HepG2 (cell line): ENCODE data around the gene ZBTB44. TPM values are rescaled to one million over a fixed set of nuclear protein-coding genes. Genes with fewer than 3 reads are reported as not detected.

Experiments used
- ATAC-seq: fragments of 200-7000 bp; cut with Tn5 transposase; 3 replicates; pipeline ENCODE4 v1.9.1; 2020; ENCODE audit warnings: mild to moderate bottlenecking, moderate library complexity
- BruUV-seq: library from RNA; stranded (reverse); fragments of 400-500 nt; replicated peaks from 2 replicates; lab custom pipeline; 2021; lab: Mats Ljungman, UMichigan
- CTCF ChIA-PET: fragments of 300-600 bp; formaldehyde crosslinking; extraction: SDS; loops from one replicate; lab custom pipeline; 2021; ENCODE audit warnings: low total read pairs, inconsistent platforms, low intra/inter-chr PET ratio; lab: Yijun Ruan, JAX
- POLR2A ChIA-PET: fragments of 350-600 bp; sonication (Branson Sonifier 250); formaldehyde crosslinking; loops from one replicate; lab custom pipeline; 2020; ENCODE audit warnings: antibody characterized with exemption, inconsistent platforms; lab: Yijun Ruan, JAX
- DNase-seq: peaks from one replicate; pipeline ENCODE4 v3.0.0-alpha.2; 2015; ENCODE audit warnings: low spot score
- FAIRE-seq: peaks from 3 replicates; lab custom pipeline; 2011; peaks lifted over from hg19 to GRCh38; lab: Jason Lieb, UNC
- H2AFZ ChIP-seq: one replicate; pipeline ENCODE4 v1.6.1; 2011; ENCODE audit warnings: low read length, inconsistent platforms
- H3K27ac ChIP-seq: fragments of 300-600 bp; 3 replicates; pipeline ENCODE4 v1.8.0; 2011; ENCODE audit warnings: mixed run types, mild to moderate bottlenecking, mixed read lengths, low read length, inconsistent platforms; ENCODE audit not compliant: insufficient read depth; ENCODE audit errors: extremely low read length
- H3K27me3 ChIP-seq, 2 experiments: fragments of 200-600 bp in 1 of 2; 2 replicates in 1 of 2; 3 replicates in 1 of 2; pipeline versions ENCODE4 v1.6.0 to v1.8.0; 2011; ENCODE audit warnings: low read length in 2 of 2, mild to moderate bottlenecking in 2 of 2, moderate library complexity in 2 of 2, inconsistent platforms in 1 of 2; ENCODE audit not compliant: insufficient read depth in 2 of 2, control insufficient read depth in 1 of 2
- H3K36me3 ChIP-seq, 2 experiments: fragments of 200-600 bp in 1 of 2; replicated peaks in 1 of 2; 2 replicates in 1 of 2; 3 replicates in 1 of 2; pipeline versions ENCODE4 v1.5.1 to v1.8.0; 2011; ENCODE audit warnings: low read length in 2 of 2, inconsistent platforms in 1 of 2; ENCODE audit not compliant: insufficient read depth in 2 of 2, control insufficient read depth in 1 of 2
- H3K4me1 ChIP-seq: 2 replicates; pipeline ENCODE4 v1.5.1; 2012; ENCODE audit warnings: low read length, inconsistent platforms; ENCODE audit not compliant: insufficient read depth
- H3K4me2 ChIP-seq: 2 replicates; pipeline ENCODE4 v1.6.0; 2011; ENCODE audit warnings: low read depth, low read length, inconsistent platforms
- H3K4me3 ChIP-seq, 3 experiments: fragments of 200-600 bp in 1 of 3; sonication (generic), shearing (Covaris generic) in 1 of 3; replicated peaks in 1 of 3; 2 replicates each; pipeline ENCODE4 v1.5.1; 2011 to 2016; ENCODE audit warnings: low read length in 3 of 3, inconsistent platforms in 2 of 3, low read depth in 2 of 3, mild to moderate bottlenecking in 2 of 3, control low read depth in 1 of 3, mixed read lengths in 1 of 3; ENCODE audit not compliant: insufficient read depth in 1 of 3
- H3K79me2 ChIP-seq: one replicate; pipeline ENCODE4 v1.6.1; 2011; ENCODE audit warnings: low read length, inconsistent platforms; ENCODE audit not compliant: insufficient read depth
- H3K9ac ChIP-seq: 2 replicates; pipeline ENCODE4 v1.6.0; 2011; ENCODE audit warnings: mild to moderate bottlenecking, low read depth, low read length, inconsistent platforms; ENCODE audit not compliant: insufficient read depth
- H3K9me3 ChIP-seq: 2 replicates; pipeline ENCODE4 v1.5.1; 2012; ENCODE audit warnings: mild to moderate bottlenecking, low read length
- H4K20me1 ChIP-seq: 2 replicates; pipeline ENCODE4 v1.6.0; 2011; ENCODE audit warnings: inconsistent platforms, mild to moderate bottlenecking, low read length, moderate library complexity; ENCODE audit not compliant: insufficient read depth
- ATF7 ChIP-seq, 2 experiments: fragments of 450-650 bp in 1 of 2; sonication (generic) in 1 of 2; formaldehyde crosslinking in 1 of 2; IDR thresholded peaks; 2 replicates each; pipeline versions ENCODE4 v1.4.0 to v1.6.1; 2016 to 2020; ENCODE audit warnings: antibody characterized with exemption in 1 of 2, mild to moderate bottlenecking in 1 of 2, missing genetic modification reagents in 1 of 2
- MBD4 ChIP-seq: IDR thresholded peaks from 2 replicates; pipeline ENCODE4 v1.6.1; 2012; ENCODE audit warnings: low read length, inconsistent platforms, borderline replicate concordance
- RAD21 ChIP-seq: fragments of 450-650 bp; formaldehyde crosslinking; IDR thresholded peaks from 2 replicates; pipeline ENCODE4 v1.5.0; 2020; ENCODE audit warnings: mild to moderate bottlenecking
- SP140L ChIP-seq: sonication (generic); formaldehyde crosslinking; IDR thresholded peaks from 2 replicates; pipeline ENCODE4 v1.4.0; 2020; ENCODE audit warnings: missing genetic modification reagents, borderline replicate concordance
- ZNF546 ChIP-seq: sonication (generic); formaldehyde crosslinking; conservative IDR thresholded peaks from 2 replicates; pipeline ENCODE4 v1.8.1; 2023; ENCODE audit warnings: mild to moderate bottlenecking, missing genetic modification reagents
- WGBS: methylation state at CpG from one replicate; pipeline ENCODE4 v1.1.6; 2017; ENCODE audit warnings: low lambda C conversion rate; 5-methylcytosine and 5-hydroxymethylcytosine counted together
- in situ Hi-C: cut with HindIII; loops from 2 replicates; pipeline ENCODE4 v1.10.0; 2017; ENCODE audit warnings: low pct_unique_long_range_greater_than_20kb; ENCODE audit not compliant: extremely low pct_ligation_motif_present
- intact Hi-C: fragments of 100-400 bp; cut with micrococcal nuclease; formaldehyde crosslinking; loops from one replicate; pipeline ENCODE4 v1.10.0; 2022; ENCODE audit not compliant: unreplicated experiment
- polyA plus RNA-seq, 8 experiments: library from polyadenylated mRNA; depleted of rRNA in 3 of 8; stranded (reverse) in 7 of 8; unstranded in 1 of 8; fragments of >200 nt; fragmentation: Illumina TruSeq in 4 of 8; extraction: Trizol in 4 of 8; gene quantifications; 2 replicates each; pipeline versions ENCODE4 v1.2.1 to v1.2.3, GENCODE V29; 2011 to 2016; ENCODE audit warnings: low read depth in 4 of 8, missing spikeins in 1 of 8, mixed read lengths in 1 of 8; ENCODE audit not compliant: insufficient read depth in 1 of 8
- total RNA-seq, 5 experiments: library from RNA; depleted of rRNA; stranded (reverse); fragments of >200 nt; fragmentation: Illumina TruSeq; extraction: Trizol; gene quantifications; 2 replicates each; pipeline ENCODE4 v1.2.3, GENCODE V29; 2016; ENCODE audit warnings: low read depth in 1 of 5
- TF ChIP-seq, protein P1 (sequence below): IDR thresholded peaks from 2 replicates; pipeline ENCODE4 v1.6.1; 2012; ENCODE audit warnings: low read depth, low read length, improper control_type of control experiment
- TF ChIP-seq, protein P2 (sequence below): sonication (generic); formaldehyde crosslinking; IDR thresholded peaks from 2 replicates; pipeline ENCODE4; 2020; ENCODE audit warnings: missing genetic modification reagents, mild to moderate bottlenecking, borderline replicate concordance
- TF ChIP-seq, protein P3 (sequence below): sonication (generic); formaldehyde crosslinking; IDR thresholded peaks from 2 replicates; pipeline ENCODE4 v1.5.0; 2020; ENCODE audit warnings: mild to moderate bottlenecking, missing genetic modification reagents

The ZBTB44 gene
- total and polyA plus RNA-seq, 2 of the 13 experiments (the other 11 are each of a cell fraction or from before 2014, with no cell fraction given), result 22.8 to 23.6 TPM

DNA sequence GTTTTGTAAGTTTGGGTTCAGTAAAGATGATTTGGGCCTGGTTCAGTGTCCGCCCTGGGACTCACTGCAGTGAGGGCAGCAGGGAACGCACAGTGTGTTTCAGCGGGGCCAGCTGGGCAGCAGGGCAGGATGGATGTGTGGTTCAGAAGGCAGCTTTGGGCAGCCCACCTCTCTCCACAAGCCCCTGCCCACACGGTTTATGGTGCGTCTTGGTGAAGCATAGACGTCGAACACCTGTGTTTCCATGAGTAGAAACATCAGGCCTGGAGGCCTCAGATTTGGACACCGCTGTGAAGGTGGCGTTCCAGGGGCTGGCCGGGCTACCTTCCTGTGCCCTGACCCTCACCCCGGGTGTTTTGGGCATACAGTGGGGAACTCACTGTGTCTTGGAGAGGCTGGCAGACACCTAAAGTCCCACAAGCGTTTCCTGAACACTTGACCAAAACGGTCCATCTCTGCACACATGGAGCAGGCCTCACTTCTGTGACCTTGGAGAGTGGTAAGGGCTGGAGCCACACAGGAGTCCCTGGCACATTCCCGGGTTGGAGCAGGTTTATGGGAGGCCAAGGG, 96.1 kb downstream of the ZBTB44 start:
- TF ChIP-seq, protein P1, sequence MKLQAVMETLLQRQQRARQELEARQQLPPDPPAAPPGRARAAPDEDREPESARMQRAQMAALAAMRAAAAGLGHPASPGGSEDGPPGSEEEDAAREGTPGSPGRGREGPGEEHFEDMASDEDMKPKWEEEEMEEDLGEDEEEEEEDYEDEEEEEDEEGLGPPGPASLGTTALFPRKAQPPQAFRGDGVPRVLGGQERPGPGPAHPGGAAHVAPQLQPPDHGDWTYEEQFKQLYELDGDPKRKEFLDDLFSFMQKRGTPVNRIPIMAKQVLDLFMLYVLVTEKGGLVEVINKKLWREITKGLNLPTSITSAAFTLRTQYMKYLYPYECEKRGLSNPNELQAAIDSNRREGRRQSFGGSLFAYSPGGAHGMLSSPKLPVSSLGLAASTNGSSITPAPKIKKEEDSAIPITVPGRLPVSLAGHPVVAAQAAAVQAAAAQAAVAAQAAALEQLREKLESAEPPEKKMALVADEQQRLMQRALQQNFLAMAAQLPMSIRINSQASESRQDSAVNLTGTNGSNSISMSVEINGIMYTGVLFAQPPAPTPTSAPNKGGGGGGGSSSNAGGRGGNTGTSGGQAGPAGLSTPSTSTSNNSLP, result no peak
- TF ChIP-seq ZNF546 (CRISPR knock-in tag) (no peak), SP140L (CRISPR knock-in tag) (no peak), MBD4 (no peak), ATF7 (IDR thresholded peaks at IDR 0.05) (no peak), ATF7 (CRISPR knock-in tag; IDR thresholded peaks at IDR 0.05) (no peak), RAD21 (CRISPR knock-in tag) (no peak)
- TF ChIP-seq, protein P2, sequence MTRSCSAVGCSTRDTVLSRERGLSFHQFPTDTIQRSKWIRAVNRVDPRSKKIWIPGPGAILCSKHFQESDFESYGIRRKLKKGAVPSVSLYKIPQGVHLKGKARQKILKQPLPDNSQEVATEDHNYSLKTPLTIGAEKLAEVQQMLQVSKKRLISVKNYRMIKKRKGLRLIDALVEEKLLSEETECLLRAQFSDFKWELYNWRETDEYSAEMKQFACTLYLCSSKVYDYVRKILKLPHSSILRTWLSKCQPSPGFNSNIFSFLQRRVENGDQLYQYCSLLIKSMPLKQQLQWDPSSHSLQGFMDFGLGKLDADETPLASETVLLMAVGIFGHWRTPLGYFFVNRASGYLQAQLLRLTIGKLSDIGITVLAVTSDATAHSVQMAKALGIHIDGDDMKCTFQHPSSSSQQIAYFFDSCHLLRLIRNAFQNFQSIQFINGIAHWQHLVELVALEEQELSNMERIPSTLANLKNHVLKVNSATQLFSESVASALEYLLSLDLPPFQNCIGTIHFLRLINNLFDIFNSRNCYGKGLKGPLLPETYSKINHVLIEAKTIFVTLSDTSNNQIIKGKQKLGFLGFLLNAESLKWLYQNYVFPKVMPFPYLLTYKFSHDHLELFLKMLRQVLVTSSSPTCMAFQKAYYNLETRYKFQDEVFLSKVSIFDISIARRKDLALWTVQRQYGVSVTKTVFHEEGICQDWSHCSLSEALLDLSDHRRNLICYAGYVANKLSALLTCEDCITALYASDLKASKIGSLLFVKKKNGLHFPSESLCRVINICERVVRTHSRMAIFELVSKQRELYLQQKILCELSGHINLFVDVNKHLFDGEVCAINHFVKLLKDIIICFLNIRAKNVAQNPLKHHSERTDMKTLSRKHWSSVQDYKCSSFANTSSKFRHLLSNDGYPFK (CRISPR knock-in tag), result no peak
- TF ChIP-seq, protein P3, sequence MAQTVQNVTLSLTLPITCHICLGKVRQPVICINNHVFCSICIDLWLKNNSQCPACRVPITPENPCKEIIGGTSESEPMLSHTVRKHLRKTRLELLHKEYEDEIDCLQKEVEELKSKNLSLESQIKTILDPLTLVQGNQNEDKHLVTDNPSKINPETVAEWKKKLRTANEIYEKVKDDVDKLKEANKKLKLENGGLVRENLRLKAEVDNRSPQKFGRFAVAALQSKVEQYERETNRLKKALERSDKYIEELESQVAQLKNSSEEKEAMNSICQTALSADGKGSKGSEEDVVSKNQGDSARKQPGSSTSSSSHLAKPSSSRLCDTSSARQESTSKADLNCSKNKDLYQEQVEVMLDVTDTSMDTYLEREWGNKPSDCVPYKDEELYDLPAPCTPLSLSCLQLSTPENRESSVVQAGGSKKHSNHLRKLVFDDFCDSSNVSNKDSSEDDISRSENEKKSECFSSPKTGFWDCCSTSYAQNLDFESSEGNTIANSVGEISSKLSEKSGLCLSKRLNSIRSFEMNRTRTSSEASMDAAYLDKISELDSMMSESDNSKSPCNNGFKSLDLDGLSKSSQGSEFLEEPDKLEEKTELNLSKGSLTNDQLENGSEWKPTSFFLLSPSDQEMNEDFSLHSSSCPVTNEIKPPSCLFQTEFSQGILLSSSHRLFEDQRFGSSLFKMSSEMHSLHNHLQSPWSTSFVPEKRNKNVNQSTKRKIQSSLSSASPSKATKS (CRISPR knock-in tag), result no peak
- Histone ChIP-seq H3K36me3 (no peaks in the 10 kb centered on the region), H3K4me1 (peaks cover 28% of the 10 kb centered on the region), H4K20me1 (no peaks in the 10 kb centered on the region), H3K9me3 (no peaks in the 10 kb centered on the region), H3K27ac (no peak overlapping the region), H3K4me2 (no peak overlapping the region), H2AFZ (no peak overlapping the region), H3K4me3 (no peak overlapping the region), H3K27me3 (peaks cover 0 to 25% of the 10 kb centered on the region in 2 experiments; a peak in 4 of 5 replicates), H3K9ac (no peak overlapping the region), H3K79me2 (no peaks in the 10 kb centered on the region)
- WGBS, result 90% methylated on average over 3 of the region's 14 CpGs
- intact Hi-C loops, result no loop called here
- ChIA-PET POLR2A (no interaction called here), CTCF (no interaction called here)
- no TSS peak for BruUV-seq
- FAIRE-seq (no peak), ATAC-seq (no peak), DNase-seq (no peak)
- in situ Hi-C loops, result loop anchor here (10.0 to 25.0 kb wide), 3 partner anchors 146 to 669 kb away; no protein-coding TSS in a partner anchor
